GM10248 (cell line): ENCODE measurements around the gene TMEM263.

Experiments
- CTCF ChIA-PET: fragments of 300-600 bp; sonication (Branson Sonifier 250); formaldehyde crosslinking; extraction: SDS; loops from one replicate; lab custom pipeline; 2021; ENCODE audit warnings: antibody characterized with exemption; lab: Yijun Ruan, JAX
- POLR2A ChIA-PET: fragments of 350-650 bp; sonication (Branson Sonifier 250); formaldehyde crosslinking; extraction: SDS; loops from one replicate; lab custom pipeline; 2020; ENCODE audit warnings: antibody characterized with exemption; lab: Yijun Ruan, JAX
- DNase-seq: peaks from one replicate; pipeline ENCODE4 v3.0.0; 2012; ENCODE audit errors: extremely low spot score
- CTCF ChIP-seq: IDR thresholded peaks from 2 replicates; pipeline ENCODE4 v1.5.1; 2012; ENCODE audit warnings: mild to moderate bottlenecking, low read depth; ENCODE audit errors: extremely low read depth, missing control alignments, control extremely low read depth

TMEM263 gene

GRCh38 chr12:107017042-107017441 is 61.3 kb downstream of the TMEM263 start:
- ChIA-PET CTCF (interaction anchor here (1.9 kb wide), 1 partner anchor 13 kb away, joined by 7 read pairs; no protein-coding TSS in a partner anchor), POLR2A (no interaction called here)
- TF ChIP-seq CTCF = no peak
- DNase-seq = no peak

GRCh38 chr12:107019546-107019945 is 63.8 kb downstream of the TMEM263 start:
- ChIA-PET CTCF (interaction anchor here (1.0 to 1.4 kb wide), 2 partner anchors 15 to 19 kb away, joined by 4 read pairs; no protein-coding TSS in a partner anchor), POLR2A (no interaction called here)
- TF ChIP-seq CTCF = no peak
- DNase-seq = no peak
